Stimulated activated CD4-positive, alpha-beta T cell treated with anti-CD3 and anti-CD28 coated beads, Interleukin-4, amount 100 ng/mL, for 48 hours (primary cell): ENCODE measurements around the gene MTOR.
"Not testable (repeated sequence)": the region's sequence is repeated elsewhere in the genome, so short reads cannot be mapped to it uniquely, and the experiment has no call there.

Experiments used
- DNase-seq, 2 donors: peaks; one replicate each; pipeline ENCODE4 v3.0.0-alpha.2; 2020; ENCODE audit warnings: low read depth in 2 of 2

Gene MTOR

DNA sequence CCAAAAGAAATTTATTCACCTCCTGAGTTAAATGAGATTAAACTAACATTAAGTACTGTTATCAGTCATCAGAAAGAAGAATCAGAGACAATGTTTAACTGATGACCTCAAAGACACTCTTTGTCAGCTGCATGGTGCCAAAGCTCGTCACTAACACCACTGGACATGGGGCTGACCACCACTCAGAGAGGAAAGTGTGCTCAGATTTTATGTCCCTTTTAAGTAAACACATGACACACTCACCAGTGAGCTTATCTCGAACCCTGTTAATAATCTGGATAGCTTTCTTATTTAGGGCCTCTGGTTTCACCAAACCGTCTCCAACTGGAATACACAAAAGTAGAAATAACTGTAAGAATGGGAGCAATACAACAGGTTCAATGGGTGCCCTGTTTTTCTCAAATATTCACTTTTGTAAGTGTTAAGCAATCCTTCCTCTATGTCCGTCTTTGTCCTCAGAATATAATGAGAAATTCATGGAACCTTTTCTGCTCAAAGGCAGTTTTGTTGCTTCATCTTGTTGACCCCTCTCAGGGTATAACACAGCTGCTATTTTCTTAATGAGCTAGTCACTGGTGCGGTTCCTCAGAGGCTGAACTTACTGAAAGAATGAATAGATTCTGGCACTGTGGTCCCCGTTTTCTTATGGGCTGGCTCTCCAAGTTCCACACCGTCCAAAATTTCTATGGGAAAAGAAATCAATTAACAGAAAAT lies 153.1 kb downstream of the MTOR start:
- DNase-seq: no peak

DNA sequence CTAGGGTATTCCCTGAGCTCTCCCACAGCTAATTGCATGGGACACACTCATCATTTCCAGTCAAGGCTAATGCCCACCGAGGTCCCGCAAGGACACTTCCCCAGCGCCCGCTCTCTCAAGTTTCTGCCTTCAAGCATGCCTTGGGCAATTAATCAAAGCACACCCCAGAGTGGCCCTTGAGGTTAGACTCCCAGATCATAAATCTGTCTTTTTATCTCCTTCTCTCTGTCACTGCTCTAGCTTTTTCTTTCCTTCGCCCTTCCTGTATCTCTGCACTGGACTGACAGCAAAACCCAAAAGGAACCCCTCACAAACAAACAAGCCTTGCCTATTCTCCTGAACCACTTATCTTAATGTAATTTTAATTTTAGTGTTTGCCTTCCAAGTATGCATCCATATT lies 154.8 kb downstream of the MTOR start:
- DNase-seq: no peak

DNA sequence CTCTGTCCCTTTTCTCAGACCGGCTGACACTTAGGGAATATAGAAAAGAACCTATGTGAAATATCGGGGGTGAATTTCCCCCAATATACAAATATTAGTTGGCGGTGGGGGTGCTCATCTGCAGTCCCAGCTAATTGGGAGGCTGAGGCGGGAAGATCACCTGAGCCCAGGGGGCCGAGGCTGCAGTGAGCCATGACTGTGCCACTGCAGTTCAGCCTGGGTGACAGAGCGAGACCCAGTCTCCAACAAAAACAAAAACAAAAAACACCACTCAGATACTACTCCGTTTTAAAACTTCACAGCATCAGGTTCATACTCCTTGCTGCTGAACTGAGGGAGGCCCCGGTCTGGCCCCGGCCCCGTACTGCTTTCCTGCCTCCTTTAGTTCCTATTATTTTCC lies 156.8 kb downstream of the MTOR start:
- DNase-seq: no peak

DNA sequence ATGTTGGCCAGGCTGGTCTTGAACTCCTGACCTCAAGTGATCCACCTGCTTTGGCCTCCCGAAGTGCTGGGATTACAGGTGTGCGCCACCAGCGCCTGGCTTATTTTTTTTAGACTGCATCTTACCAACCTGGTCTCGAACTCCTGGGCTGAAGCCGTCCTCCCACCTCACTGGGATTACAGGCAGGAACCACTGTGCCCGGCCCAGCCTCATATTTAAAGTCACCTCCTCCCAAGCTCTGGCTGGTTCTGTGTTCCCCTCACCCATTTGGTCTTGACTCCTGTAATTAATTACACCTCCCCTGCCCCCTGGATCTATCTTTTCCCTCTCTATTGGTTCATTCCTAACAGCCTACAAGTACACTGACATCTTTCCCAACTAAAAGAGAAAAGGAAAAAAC lies 161.0 kb downstream of the MTOR start:
- DNase-seq: no peak

- DNase-seq: not testable (repeated sequence)
Observed at GRCh38 chr1:11100806-11101205, 161.5 kb downstream of the MTOR start.

- no peak for DNase-seq
Observed at GRCh38 chr1:11100149-11100493, 162.2 kb downstream of the MTOR start.

DNA sequence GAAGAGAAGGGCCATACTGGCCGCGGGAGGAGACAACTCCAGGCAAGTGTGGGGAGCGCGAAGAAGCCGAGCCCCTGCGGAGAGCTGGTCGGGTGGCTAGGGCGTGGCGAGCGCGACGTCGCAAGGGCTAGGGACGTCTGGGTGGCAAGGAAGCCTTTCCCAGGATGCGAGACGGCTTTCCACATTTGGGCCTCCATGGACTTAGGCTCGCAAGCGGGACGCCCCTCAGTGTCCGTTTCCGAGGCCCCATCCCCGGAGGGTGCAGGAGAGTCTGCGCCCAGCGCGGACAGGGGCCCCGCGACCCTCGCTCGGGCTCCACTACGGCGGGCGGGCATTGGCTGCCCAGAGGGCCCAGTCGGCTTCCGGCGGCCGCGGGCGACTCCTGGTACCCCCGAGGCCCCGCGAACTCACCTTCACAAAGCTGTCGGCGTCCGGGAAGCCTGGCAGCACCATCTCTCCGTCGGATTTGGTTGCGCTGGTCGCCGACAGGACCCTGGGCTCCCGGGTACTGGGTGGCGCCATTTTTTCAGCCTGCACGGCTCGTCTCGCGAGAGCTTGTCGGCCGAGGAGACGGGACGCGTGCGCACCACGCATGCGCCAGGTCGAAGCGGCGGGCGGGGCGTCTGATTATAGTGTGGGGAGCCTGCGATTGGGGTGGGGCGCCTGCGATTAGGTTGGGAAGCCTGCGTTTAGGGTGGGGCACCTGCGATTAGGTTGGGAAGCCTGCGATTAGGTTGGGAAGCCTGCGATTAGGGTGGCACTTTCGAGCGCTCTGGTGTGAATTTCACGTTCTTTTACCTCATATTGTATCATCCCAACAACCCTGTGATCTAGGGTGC lies 162.8 kb downstream of the MTOR start, which contains the start of gene EXOSC10:
EXOSC10 (minus strand) TSS at position 560 of the 839 bp plus-strand sequence; CDS start at position 522, 38 bp downstream.
- peak; percentile 91 to 94 for DNase-seq

GRCh38 chr1:11098931-11099309 lies 163.4 kb downstream of the MTOR start:
- no peak for DNase-seq

GRCh38 chr1:11083784-11084183 lies 178.6 kb downstream of the MTOR start:
- DNase-seq: not testable (repeated sequence)

DNA sequence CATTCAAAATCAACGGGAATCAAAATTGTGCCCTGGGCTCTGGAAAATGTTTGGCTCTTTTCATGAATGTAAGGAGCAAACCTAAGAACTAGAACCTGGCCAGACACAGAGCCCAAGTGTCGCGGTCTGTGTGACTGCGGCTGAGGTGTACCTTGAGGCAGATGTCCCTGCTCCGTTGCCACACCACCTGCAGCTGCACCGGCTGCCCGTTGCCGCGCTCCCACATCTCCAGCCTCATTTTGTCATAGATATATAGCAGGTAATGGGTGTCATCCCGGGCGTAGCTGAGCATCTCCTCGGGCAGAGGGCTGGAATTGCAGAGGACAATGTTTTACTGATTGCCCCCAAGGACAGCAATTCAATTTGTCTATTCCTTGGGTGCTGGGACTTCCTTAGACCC lies 181.4 kb downstream of the MTOR start:
- DNase-seq: no peak

GRCh38 chr1:11078631-11079030 lies 183.7 kb downstream of the MTOR start:
- no peak for DNase-seq

- not testable (repeated sequence) for DNase-seq
Observed at GRCh38 chr1:11073398-11073797, 189.0 kb downstream of the MTOR start.

GRCh38 chr1:11072216-11072917 lies 190.0 kb downstream of the MTOR start:
- DNase-seq: no peak

DNA sequence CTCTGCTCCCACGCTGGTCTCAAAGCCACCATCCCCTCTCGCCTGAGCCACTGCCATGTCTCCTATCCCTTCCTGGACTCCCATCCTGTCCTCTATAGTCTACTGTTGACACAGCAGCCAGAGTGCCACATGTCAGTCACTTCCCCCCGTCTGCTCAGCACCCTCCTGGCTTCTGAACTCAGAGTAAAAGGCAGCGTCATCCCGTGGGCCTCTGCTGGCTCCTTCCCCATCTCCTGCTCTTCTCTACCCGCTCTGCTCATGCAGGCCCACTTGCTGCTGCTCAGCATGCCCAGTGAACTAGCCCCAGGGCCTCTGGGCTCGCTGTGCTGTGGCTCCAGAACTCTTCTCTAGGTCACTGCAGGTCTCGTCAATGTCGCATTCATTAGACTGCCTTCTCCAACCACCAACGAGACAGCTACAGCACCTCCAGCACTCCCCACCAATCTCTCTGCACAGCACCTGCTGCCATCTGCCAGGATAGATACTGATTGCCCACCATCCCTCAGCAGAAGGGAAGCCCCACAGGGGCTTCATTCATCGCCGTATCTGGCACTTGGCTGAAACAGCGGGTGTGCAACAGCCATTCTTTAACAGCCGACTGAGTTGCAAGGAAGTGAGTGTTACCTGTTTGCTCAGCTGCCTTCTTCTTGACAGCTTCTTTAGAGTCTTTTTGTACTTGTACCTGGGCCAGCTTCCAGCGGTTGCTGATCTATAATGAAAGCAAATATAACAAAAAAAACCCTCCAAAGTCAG lies 190.7 kb downstream of the MTOR start:
- DNase-seq: no peak

DNA sequence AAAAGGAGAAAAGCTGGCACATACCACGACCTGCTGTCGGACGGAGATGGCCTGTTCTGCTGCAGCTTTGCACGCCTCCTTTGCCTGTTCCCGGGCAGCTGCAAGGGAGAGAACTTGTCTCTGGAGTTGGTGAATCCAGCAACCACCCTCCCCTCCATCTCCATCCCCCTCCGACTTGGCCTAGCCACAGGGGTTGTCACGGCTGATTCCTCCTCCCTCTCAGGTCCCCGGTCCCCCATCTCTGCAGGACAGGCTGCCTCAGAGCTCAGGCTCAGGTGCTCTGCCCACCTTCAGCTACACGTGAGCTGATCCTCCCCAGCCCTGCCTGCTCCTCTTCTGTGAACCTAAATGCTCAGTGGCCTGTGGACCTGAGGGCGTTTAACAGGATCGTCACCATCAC lies 191.5 kb downstream of the MTOR start:
- DNase-seq: no peak

DNA sequence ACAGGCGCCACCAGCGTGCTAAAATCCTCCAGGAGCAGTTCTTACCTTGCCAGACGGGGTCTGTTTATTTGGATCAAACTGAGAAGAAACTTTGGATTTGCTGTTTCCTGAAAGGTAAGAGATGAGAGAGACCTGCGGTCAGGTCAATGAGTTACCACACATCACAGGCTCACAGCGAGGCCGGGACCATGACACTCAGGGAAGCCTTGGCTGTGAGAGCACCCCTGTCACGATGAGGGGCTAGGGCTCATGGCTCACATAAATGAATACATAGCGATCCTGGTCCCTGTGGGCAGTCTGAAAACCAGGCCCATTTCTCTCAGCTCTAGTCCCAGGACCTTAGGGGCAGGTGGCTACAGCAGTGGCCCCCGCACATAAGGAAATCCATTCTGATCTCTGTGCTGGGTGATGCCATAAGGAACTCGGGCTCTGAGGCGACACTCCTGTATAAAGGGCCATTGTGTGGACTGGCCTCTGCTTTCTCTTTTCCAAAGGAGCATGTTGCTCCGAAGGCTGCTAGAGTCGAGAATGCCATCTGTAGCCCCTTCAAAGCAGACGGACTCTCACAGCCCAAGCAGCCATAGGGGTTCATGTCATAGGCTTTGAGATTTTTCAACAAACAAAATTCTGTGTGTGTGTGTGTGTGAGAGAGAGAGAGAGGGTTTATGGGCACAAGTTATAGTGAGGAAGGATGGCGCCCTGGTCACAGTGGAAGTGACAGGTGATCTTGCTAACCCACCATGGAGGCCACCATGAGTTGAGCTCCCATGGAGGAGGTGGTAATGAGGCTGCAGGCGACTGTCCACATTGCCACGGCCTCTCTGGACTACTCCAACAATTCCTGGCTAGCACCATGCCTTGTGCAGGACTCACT lies 193.5 kb downstream of the MTOR start:
- no peak for DNase-seq

DNA sequence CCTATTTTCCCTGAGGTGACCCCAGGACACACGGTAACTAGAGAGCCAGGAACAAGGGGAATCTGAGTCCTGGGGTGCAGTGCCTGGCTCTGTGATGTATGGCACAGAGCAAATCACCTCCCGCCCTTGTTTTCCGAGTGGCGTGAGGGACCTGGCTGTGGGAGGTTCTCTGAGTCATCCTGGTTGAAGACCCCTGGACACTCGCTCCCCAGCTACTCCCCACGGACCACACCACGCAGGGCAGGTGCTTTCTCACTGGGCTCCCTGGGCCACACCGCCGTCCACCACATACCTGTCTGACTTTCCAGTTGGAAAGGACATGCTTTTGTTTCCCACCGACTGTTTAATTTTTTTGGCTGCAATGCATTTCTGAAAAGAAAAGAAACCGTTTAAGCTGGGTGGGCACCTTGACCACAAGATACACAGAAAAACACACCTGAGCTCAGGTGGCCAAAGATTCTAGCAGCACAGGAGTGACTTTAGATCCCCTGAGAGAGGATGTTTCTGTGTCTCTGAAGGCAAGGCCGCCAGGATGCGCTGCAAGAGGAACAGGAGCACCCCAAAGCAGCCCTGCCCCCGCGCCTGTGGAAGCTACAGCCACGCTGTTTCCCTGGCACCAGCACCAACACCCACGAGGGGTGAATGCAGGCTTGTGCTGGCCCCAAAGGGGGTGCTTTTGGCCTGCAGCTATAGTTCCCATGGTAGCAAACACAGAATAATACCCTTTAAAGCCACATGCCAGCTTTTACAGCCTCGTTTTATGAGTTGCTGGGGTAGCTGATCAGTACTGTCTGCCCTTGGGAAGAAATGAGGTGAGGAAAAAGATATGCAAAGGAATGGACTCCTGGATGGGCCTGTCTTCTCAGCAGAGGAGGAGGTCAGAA lies 194.4 kb downstream of the MTOR start:
- DNase-seq: no peak

GRCh38 chr1:11065796-11066195 lies 196.6 kb downstream of the MTOR start:
- DNase-seq: no peak

GRCh38 chr1:11064942-11065341 lies 197.4 kb downstream of the MTOR start:
- no peak for DNase-seq
